Endothelial cell of umbilical vein (primary cell): ENCODE results near the gene SDHB. TPM values are rescaled to one million over a fixed set of nuclear protein-coding genes. Genes with fewer than 3 reads are reported as not detected.

Experiments used
- Bru-seq: library from RNA; stranded (reverse); fragments of 400-500 nt; gene quantifications from one replicate; lab custom pipeline; 2021; lab: Mats Ljungman, UMichigan
- BruChase-seq, 2 experiments: library from RNA; stranded (reverse); fragments of 400-500 nt; gene quantifications; one replicate each; lab custom pipeline; 2021; lab: Mats Ljungman, UMichigan
- BruUV-seq: library from RNA; stranded (reverse); fragments of 400-500 nt; replicated peaks from 2 replicates; lab custom pipeline; 2021; lab: Mats Ljungman, UMichigan
- CTCF ChIA-PET: fragments of 300-600, 350-600 bp; sonication (Branson Sonifier 250); formaldehyde crosslinking; loops from one replicate; lab custom pipeline; 2021; ENCODE audit warnings: antibody characterized with exemption, inconsistent platforms; lab: Charles Lee
- POLR2A ChIA-PET: fragments of 300-600, 350-600 bp; sonication (Branson Sonifier 250); formaldehyde crosslinking; loops from one replicate; lab custom pipeline; 2021; ENCODE audit warnings: antibody characterized with exemption, inconsistent platforms; lab: Charles Lee
- DNase-seq: peaks from one replicate; pipeline ENCODE4 v3.0.0-alpha.2; 2011; ENCODE audit warnings: low read depth, low spot score
- FAIRE-seq: peaks from 2 replicates; lab custom pipeline; 2011; peaks lifted over from hg19 to GRCh38; lab: Jason Lieb, UNC
- H2AFZ ChIP-seq: 2 replicates; pipeline ENCODE4 v1.6.0; 2012; ENCODE audit warnings: low read depth, low read length, control low read depth, inconsistent platforms
- H3K27ac ChIP-seq: 2 replicates; pipeline ENCODE4 v1.5.1; 2011; ENCODE audit warnings: low read depth, mild to moderate bottlenecking, control low read depth, low read length, moderate library complexity; ENCODE audit not compliant: insufficient read depth
- H3K27me3 ChIP-seq, 2 experiments: 2 replicates each; pipeline versions ENCODE4 v1.6.0 to v1.6.1; 2011; ENCODE audit warnings: low read length in 2 of 2, mixed read lengths in 1 of 2; ENCODE audit not compliant: control insufficient read depth in 2 of 2, insufficient read depth in 2 of 2
- H3K36me3 ChIP-seq, 2 experiments: 2 replicates in 1 of 2; 3 replicates in 1 of 2; pipeline ENCODE4 v1.5.1; 2011; ENCODE audit warnings: low read length in 2 of 2, mild to moderate bottlenecking in 1 of 2, moderate library complexity in 1 of 2; ENCODE audit not compliant: control insufficient read depth in 2 of 2, insufficient read depth in 2 of 2; ENCODE audit errors: extremely low read depth in 1 of 2
- H3K4me1 ChIP-seq: 3 replicates; pipeline ENCODE4 v1.5.1; 2011; ENCODE audit warnings: mild to moderate bottlenecking, low read length; ENCODE audit not compliant: control insufficient read depth, insufficient read depth; ENCODE audit errors: extremely low read depth
- H3K4me2 ChIP-seq: 2 replicates; pipeline ENCODE4 v1.6.1; 2011; ENCODE audit warnings: low read length, control low read depth, mixed read lengths; ENCODE audit not compliant: insufficient read depth
- H3K4me3 ChIP-seq, 3 experiments: fragments of 200-600 bp in 1 of 3; sonication (generic), shearing (Covaris generic) in 1 of 3; replicated peaks in 1 of 3; 2 replicates each; pipeline ENCODE4 v1.5.1; 2011 to 2016; ENCODE audit warnings: control low read depth in 3 of 3, low read length in 3 of 3, mild to moderate bottlenecking in 2 of 3, inconsistent platforms in 1 of 3, low read depth in 1 of 3, moderate library complexity in 1 of 3; ENCODE audit not compliant: insufficient read depth in 1 of 3
- H3K79me2 ChIP-seq: 2 replicates; pipeline ENCODE4 v1.6.0; 2012; ENCODE audit warnings: low read length, inconsistent platforms; ENCODE audit not compliant: control insufficient read depth, insufficient read depth
- H3K9ac ChIP-seq: replicated peaks from 2 replicates; pipeline ENCODE3; 2011; ENCODE audit warnings: low read length, control low read depth; ENCODE audit not compliant: insufficient read depth; ENCODE audit errors: extremely low read depth
- H3K9me1 ChIP-seq: replicated peaks from 3 replicates; pipeline ENCODE4 v1.6.0; 2011; ENCODE audit warnings: mild to moderate bottlenecking, low read length; ENCODE audit not compliant: control insufficient read depth, insufficient read depth; ENCODE audit errors: extremely low read depth
- H3K9me3 ChIP-seq: replicated peaks from 2 replicates; pipeline ENCODE4 v1.5.1; 2012; ENCODE audit warnings: low read length, inconsistent platforms; ENCODE audit not compliant: control insufficient read depth, insufficient read depth
- H4K20me1 ChIP-seq: replicated peaks from 2 replicates; pipeline ENCODE3; 2011; ENCODE audit warnings: mild to moderate bottlenecking, low read length; ENCODE audit not compliant: control insufficient read depth, insufficient read depth; ENCODE audit errors: extremely low read depth
- EZH2 ChIP-seq: IDR thresholded peaks from 2 replicates; pipeline ENCODE4 v1.6.1; 2012; ENCODE audit warnings: borderline replicate concordance, low read depth, mild to moderate bottlenecking, moderate library complexity, low read length, inconsistent platforms; ENCODE audit not compliant: severe bottlenecking
- FOS ChIP-seq: IDR thresholded peaks from 2 replicates; pipeline ENCODE4 v1.6.1; 2011; ENCODE audit warnings: mild to moderate bottlenecking, low read length, moderate library complexity, borderline replicate concordance; ENCODE audit not compliant: insufficient read depth
- GATA2 ChIP-seq: IDR thresholded peaks from 2 replicates; pipeline ENCODE4 v1.7.0; 2011; ENCODE audit warnings: low read depth, mild to moderate bottlenecking, moderate library complexity, mixed read lengths, low read length; ENCODE audit not compliant: insufficient read length, insufficient read depth
- MYC ChIP-seq: IDR thresholded peaks from one replicate; pipeline ENCODE4 v1.6.1; 2011; ENCODE audit warnings: mild to moderate bottlenecking, low read depth, low read length
- POLR2A ChIP-seq: IDR thresholded peaks from 2 replicates; pipeline ENCODE4 v1.6.1; 2012; ENCODE audit warnings: low read depth, mild to moderate bottlenecking, control low read depth, low read length
- POLR2AphosphoS5 ChIP-seq: IDR thresholded peaks from 2 replicates; pipeline ENCODE4 v1.6.1; 2012; ENCODE audit warnings: low read depth, mild to moderate bottlenecking, control low read depth, low read length, moderate library complexity; ENCODE audit not compliant: insufficient read depth
- dilution Hi-C: fragments of 300-500 bp; cut with MboI; formaldehyde crosslinking; loops from one replicate; pipeline ENCODE4 v1.15.0; 2019; ENCODE audit warnings: low sequenced_read_pairs; ENCODE audit not compliant: extremely low pct_ligation_motif_present
- intact Hi-C: fragments of 100-400 bp; cut with micrococcal nuclease; formaldehyde crosslinking; loops from one replicate; pipeline ENCODE4 v1.10.0; 2022
- long read RNA-seq: library from polyadenylated mRNA; stranded (forward); transcript quantifications from one replicate; pipeline ENCODE4 v2.0.0, GENCODE V29; 2021
- polyA minus RNA-seq, 3 experiments: library from RNA; depleted of rRNA, polyadenylated mRNA; stranded (reverse); fragments of >200 nt; gene quantifications; 1 replicate in 1 of 3; 2 replicates in 2 of 3; pipeline ENCODE4 v1.2.3, GENCODE V29; 2011
- polyA plus RNA-seq, 4 experiments: library from polyadenylated mRNA; depleted of rRNA in 3 of 4; stranded (reverse) in 3 of 4; unstranded in 1 of 4; fragments of >200 nt; gene quantifications; 2 replicates each; pipeline versions ENCODE4 v1.2.1 to v1.2.3, GENCODE V29; 2011 to 2012; ENCODE audit warnings: missing spikeins in 1 of 4
- total RNA-seq: library from RNA; stranded (reverse); gene quantifications from 2 replicates; pipeline ENCODE4 v1.2.3, GENCODE V29; 2021
- TF ChIP-seq, protein P1 (sequence below): IDR thresholded peaks from 2 replicates; pipeline ENCODE4 v1.6.1; 2011; ENCODE audit not compliant: insufficient read depth, insufficient read length

SDHB gene
- 90.3 and 96.2 TPM in 2 replicates for total RNA-seq
- 86.8 and 98.1 TPM in 2 replicates for polyA plus RNA-seq
- 136 and 140 TPM in 2 replicates for polyA plus RNA-seq (2011; cell fraction: cytosol; rRNA removed)
- 67.8 and 75.1 TPM in 2 replicates for polyA plus RNA-seq (2011; cell fraction: nucleus; rRNA removed)
- polyA plus RNA-seq (2012): 88.0 and 130 TPM in 2 replicates
- polyA minus RNA-seq: 93.5 and 101 TPM in 2 replicates
- 107 TPM for polyA minus RNA-seq (2011; cell fraction: cytosol; rRNA and poly(A)+ RNA removed)
- polyA minus RNA-seq (2011; cell fraction: nucleus; rRNA and poly(A)+ RNA removed): 34.3 and 59.1 TPM in 2 replicates
- Bru-seq, nascent RNA: percentile 75 among the genes with signal in this experiment
- percentile 71 among the genes with signal in this experiment for BruChase-seq, experiment 1, labeled RNA remaining after a 6-hour chase
- BruChase-seq, experiment 2, labeled RNA remaining after a 2-hour chase: percentile 64 among the genes with signal in this experiment
- long read RNA-seq, transcript SDHB-201 (8 exons, 1,153 nt): major isoform, 292 of 326 reads
- long read RNA-seq, partial matches to known transcripts: 22 of 326 reads
- long read RNA-seq, other reads (novel, unspliced or antisense): 8 of 326 reads

DNA sequence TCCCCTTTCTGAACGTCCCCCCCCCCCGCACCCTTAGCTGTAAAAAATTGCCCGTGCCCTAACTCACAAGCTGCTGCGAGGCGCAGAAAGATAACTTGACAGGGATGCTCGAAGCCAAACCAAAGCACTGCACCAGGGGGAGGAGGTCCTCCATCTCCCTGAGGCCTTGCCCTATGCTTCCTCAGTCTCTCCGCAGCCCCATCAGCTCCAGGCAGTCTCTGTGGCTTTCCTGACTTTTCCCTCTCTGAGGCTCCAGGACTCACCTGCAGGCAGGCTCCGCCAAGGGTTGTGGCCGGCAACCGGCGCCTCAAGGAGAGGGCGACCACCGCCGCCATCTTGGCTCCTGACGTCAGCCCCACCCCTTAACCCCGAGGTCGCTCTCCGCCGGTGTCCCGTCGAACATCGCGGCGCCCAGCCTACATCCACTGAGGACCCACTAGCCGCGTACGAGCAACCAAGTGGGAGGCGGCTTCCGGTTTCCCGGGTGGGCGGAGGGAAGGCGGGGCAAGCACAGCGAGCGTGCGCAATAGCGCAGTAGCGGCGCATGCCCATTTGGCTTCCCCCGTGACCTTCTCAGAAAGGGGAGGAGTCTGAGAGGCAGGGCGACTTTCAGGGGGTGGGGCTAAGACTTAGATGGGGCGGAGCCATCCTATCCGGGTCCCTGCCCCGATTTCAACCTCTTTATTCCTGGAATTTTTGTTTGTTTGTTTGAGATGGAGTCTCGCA is at the start of gene SDHB:
TSS of gene SDHB (minus strand) at position 348 of the 726 bp plus-strand sequence. CDS start at position 335, 13 bp downstream.
- H3K9ac ChIP-seq: peak within 1 kb of the TSS; percentile 77
- H3K9me3 ChIP-seq: no peaks in the 10 kb centered on the region
- ChIA-PET POLR2A (no interaction called here), CTCF (no interaction called here)
- FAIRE-seq (peak; percentile 95), DNase-seq (peak; percentile 100)
- peak within 1 kb of the TSS; percentile 67 to 85 (median 83) for H3K4me3 ChIP-seq
- H3K27ac ChIP-seq: peak within 1 kb of the TSS; percentile 62
- H3K9me1 ChIP-seq: no peaks in the 10 kb centered on the region
- peaks cover 0 to 7% of the 10 kb centered on the region in 2 experiments for H3K36me3 ChIP-seq
- intact Hi-C loops (loop anchor here (2.0 to 10.0 kb wide), 3 partner anchors 142 to 441 kb away; partner anchors contain the start of genes NBPF1 and RCC2), dilution Hi-C loops (no loop called here)
- H3K79me2 ChIP-seq: peaks cover 33% of the 10 kb centered on the region
- H2AFZ ChIP-seq: peak within 1 kb of the TSS; percentile 84
- no TSS peak for BruUV-seq
- H4K20me1 ChIP-seq: no peaks in the 10 kb centered on the region
- no peaks in the 10 kb centered on the region for H3K27me3 ChIP-seq
- TF ChIP-seq EZH2 (no peak), FOS (no peak), MYC (no peak), POLR2A (peak; percentile 84), POLR2AphosphoS5 (peak; percentile 83), GATA2 (no peak)
- TF ChIP-seq, protein P1, sequence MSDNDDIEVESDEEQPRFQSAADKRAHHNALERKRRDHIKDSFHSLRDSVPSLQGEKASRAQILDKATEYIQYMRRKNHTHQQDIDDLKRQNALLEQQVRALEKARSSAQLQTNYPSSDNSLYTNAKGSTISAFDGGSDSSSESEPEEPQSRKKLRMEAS: no peak
- peak within 1 kb of the TSS; percentile 91 for H3K4me2 ChIP-seq
- H3K4me1 ChIP-seq: peaks cover 8% of the 10 kb centered on the region
